ENCODE measurements around the gene PEX16.
"Not testable (repeated sequence)": the region's sequence is repeated elsewhere in the genome, so short reads cannot be mapped to it uniquely, and the experiment has no call there.

Gene PEX16

GRCh38 chr11:45917286-45917622 is 423 bp downstream of the PEX16 start:
- no peak for DNase-seq

GRCh38 chr11:45915446-45915845 is 2.2 kb downstream of the PEX16 start:
- no peak for DNase-seq

GRCh38 chr11:45913942-45914635 is 3.6 kb downstream of the PEX16 start:
- DNase-seq, result no peak

GRCh38 chr11:45913514-45913913 is 4.2 kb downstream of the PEX16 start:
- DNase-seq, result no peak

- no peak for DNase-seq
These were observed 7.1 kb downstream of the PEX16 start for GRCh38 chr11:45910623-45911022.

GRCh38 chr11:45909594-45910475 is 7.8 kb downstream of the PEX16 start:
- no peak for DNase-seq

- no peak for DNase-seq
These were observed 9.7 kb downstream of the PEX16 start for GRCh38 chr11:45907911-45908370.

- DNase-seq, result no peak
These were observed 10.6 kb downstream of the PEX16 start, which contains the start of gene FREY1 for GRCh38 chr11:45906965-45907611. Gene FREY1, minus strand, starts transcription at chr11:45907271. Its CDS starts 26 bp downstream, at chr11:45907245.

GRCh38 chr11:45906096-45906682 is 11.5 kb downstream of the PEX16 start:
- no peak for DNase-seq

GRCh38 chr11:45905576-45905975 is 12.1 kb downstream of the PEX16 start:
- not testable (repeated sequence) for DNase-seq

- DNase-seq, result no peak
These were observed 12.6 kb downstream of the PEX16 start for GRCh38 chr11:45905095-45905494.

- no peak for DNase-seq
These were observed 13.3 kb downstream of the PEX16 start for GRCh38 chr11:45904309-45904915.

- DNase-seq, result no peak
These were observed 15.0 kb downstream of the PEX16 start for GRCh38 chr11:45902452-45903380.

- no peak for DNase-seq
These were observed 16.1 kb downstream of the PEX16 start for GRCh38 chr11:45901626-45902025.

- no peak for DNase-seq
These were observed 16.6 kb downstream of the PEX16 start for GRCh38 chr11:45900916-45901617.

- DNase-seq, result not testable (repeated sequence)
These were observed 17.4 kb downstream of the PEX16 start for GRCh38 chr11:45900175-45900800.

GRCh38 chr11:45899448-45900174 is 18.1 kb downstream of the PEX16 start:
- no peak for DNase-seq

GRCh38 chr11:45899086-45899447 is 18.6 kb downstream of the PEX16 start:
- DNase-seq, result no peak

GRCh38 chr11:45897556-45897955 is 20.1 kb downstream of the PEX16 start:
- DNase-seq, result no peak
